Measurements from ENCODE around the gene FUT4. TPM values are rescaled to one million over a fixed set of nuclear protein-coding genes. Genes with fewer than 3 reads are reported as not detected.

The FUT4 gene
- total RNA-seq, 4 donors from 2014 or later = 1.2 to 4.5 (median 2.3) TPM

DNA sequence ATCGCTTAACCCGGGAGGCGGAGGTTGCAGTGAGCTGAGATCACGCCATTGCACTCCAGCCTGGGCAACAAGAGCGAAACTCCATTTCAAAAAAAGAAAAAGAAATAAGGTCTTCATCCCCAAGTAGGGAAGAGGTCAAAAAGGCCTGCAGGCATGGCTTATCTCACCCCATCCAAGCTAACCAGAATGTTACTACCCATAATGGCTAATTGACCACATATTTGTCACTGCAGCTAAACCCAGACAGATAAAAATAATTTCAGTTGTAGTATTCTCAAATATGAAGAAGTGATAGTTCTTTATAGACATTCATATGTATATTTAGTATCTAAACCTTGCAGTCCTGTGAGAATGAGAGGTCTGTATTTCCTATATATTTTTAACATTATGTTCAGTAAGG, 41.3 kb downstream of the FUT4 start:
- no peak for DNase-seq (ENCODE audit: low spot score in 2 of 2)
- WGBS, 2 donors = 96 to 100% methylated on average over 5 of the region's 5 CpGs
- no peak overlapping the region for H3K4me3 ChIP-seq (ENCODE audit: low read depth, poor library complexity, severe bottlenecking)
- intact Hi-C loops (cut with DNase I; ENCODE audit: low total_unique reads) = no loop called here
- TF ChIP-seq, protein P1, sequence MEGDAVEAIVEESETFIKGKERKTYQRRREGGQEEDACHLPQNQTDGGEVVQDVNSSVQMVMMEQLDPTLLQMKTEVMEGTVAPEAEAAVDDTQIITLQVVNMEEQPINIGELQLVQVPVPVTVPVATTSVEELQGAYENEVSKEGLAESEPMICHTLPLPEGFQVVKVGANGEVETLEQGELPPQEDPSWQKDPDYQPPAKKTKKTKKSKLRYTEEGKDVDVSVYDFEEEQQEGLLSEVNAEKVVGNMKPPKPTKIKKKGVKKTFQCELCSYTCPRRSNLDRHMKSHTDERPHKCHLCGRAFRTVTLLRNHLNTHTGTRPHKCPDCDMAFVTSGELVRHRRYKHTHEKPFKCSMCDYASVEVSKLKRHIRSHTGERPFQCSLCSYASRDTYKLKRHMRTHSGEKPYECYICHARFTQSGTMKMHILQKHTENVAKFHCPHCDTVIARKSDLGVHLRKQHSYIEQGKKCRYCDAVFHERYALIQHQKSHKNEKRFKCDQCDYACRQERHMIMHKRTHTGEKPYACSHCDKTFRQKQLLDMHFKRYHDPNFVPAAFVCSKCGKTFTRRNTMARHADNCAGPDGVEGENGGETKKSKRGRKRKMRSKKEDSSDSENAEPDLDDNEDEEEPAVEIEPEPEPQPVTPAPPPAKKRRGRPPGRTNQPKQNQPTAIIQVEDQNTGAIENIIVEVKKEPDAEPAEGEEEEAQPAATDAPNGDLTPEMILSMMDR (IDR thresholded peaks at IDR 0.05) = no peak
- TF ChIP-seq POLR2A (IDR thresholded peaks at IDR 0.05) = no peak

DNA sequence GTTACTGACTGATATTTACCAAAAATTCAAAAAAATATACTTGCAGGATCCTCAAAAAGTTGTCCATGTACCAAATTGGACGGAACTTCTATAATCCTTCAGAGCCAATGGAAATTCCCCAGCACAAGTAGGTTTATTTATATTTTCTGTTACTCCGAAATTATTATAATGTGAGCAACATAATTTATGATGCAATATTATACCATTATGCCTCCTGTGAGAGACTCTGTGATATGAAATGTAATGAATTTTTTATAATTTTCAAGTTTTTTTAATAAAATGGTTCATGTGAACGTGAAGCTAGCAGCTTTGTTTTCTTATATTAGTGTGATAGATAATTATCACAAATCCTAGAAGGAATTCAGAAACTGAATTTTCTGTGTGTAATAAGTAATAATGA, 41.7 kb downstream of the FUT4 start:
- intact Hi-C loops (cut with DNase I; ENCODE audit: low total_unique reads) = no loop called here
- WGBS, 2 donors = 86 to 90% methylated on average over 3 of the region's 3 CpGs
- no peak for DNase-seq (ENCODE audit: low spot score in 2 of 2)
- no peak overlapping the region for H3K4me3 ChIP-seq (ENCODE audit: low read depth, poor library complexity, severe bottlenecking)
- TF ChIP-seq POLR2A (IDR thresholded peaks at IDR 0.05) = no peak
- TF ChIP-seq, protein P1 (IDR thresholded peaks at IDR 0.05) = no peak

DNA sequence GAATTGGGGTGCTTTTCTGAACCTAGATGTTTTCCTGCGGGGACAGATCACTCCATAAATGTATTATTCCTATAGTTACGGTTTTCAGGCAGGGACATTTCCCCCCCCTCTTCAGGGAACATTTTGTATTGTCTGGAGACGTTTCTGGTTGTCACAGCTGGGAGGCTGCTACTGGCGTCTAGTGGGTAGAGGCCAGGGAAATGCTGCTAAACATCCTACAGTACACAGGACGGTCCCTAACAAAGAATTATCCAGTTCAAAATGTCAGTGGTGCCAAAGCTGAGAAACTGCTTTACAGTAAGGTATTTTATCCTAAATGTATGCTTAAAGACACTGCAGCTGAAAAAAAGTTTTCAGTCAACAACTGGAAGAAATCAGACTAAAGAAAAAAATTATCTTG, 42.8 kb downstream of the FUT4 start:
- no peak for TF ChIP-seq POLR2A (IDR thresholded peaks at IDR 0.05)
- TF ChIP-seq, protein P1 (IDR thresholded peaks at IDR 0.05) = no peak
- no peak for DNase-seq (ENCODE audit: low spot score in 2 of 2)
- WGBS, 2 donors = 77 to 90% methylated on average over 5 of the region's 5 CpGs
- intact Hi-C loops (cut with DNase I; ENCODE audit: low total_unique reads) = no loop called here
- no peak overlapping the region for H3K4me3 ChIP-seq (ENCODE audit: low read depth, poor library complexity, severe bottlenecking)

DNA sequence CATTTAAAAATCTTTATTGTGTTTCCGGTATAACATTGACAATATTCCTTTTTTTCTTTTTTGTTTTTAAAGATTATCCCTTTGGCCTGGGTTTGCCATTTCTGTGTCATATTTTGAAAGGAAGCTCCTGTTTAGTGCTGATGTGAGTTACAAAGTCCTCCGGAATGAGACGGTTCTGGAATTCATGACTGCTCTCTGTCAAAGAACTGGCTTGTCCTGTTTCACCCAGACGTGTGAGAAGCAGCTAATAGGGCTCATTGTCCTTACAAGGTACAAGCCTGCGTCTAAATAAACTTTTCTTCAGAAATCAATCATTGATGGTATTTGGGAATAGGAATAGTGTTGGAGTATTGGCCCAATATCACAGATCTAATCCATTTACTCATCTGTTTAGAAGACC, 43.3 kb downstream of the FUT4 start:
- H3K4me3 ChIP-seq (ENCODE audit: low read depth, poor library complexity, severe bottlenecking) = no peak overlapping the region
- no peak for TF ChIP-seq POLR2A (IDR thresholded peaks at IDR 0.05)
- TF ChIP-seq, protein P1 (IDR thresholded peaks at IDR 0.05) = no peak
- intact Hi-C loops (cut with DNase I; ENCODE audit: low total_unique reads) = no loop called here
- 72 to 82% methylated on average over 5 of the region's 5 CpGs for WGBS, 2 donors
- no peak for DNase-seq (ENCODE audit: low spot score in 2 of 2)

DNA sequence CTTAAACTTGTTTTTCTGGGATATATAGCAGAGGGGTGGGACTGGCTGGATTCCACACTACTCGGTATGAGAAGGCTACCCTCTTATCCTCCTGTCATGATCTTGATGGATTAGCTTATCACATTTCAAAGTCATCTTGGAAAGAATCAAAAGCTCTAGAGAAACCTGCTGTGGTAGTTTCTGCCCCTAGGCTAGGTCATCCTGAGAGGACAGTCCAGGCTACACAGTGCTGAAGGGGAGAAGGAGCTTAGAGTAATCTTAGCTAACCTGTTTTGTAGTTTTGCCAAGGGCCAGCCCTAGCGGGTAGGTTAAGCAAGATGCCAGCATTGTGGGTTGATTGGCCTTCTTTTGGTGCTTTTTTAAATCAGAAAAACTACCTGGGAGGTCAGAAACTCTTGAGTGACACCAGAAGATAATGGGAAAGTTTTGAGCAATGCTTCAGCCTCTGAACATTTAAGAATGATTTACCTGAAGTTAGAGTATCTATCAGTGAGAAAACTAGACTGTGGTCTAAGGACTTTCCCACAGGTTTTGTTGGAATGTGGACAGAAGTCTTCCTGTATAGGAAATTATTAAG, 44.7 kb downstream of the FUT4 start:
- WGBS, 2 donors = 56 to 60% methylated on average over 2 of the region's 2 CpGs
- no peak for DNase-seq (ENCODE audit: low spot score in 2 of 2)
- intact Hi-C loops (cut with DNase I; ENCODE audit: low total_unique reads) = no loop called here

More for the DNA sequence above, 44.7 kb downstream of the FUT4 start:
- no peak overlapping the region for H3K4me3 ChIP-seq (ENCODE audit: low read depth, poor library complexity, severe bottlenecking)
- no peak for TF ChIP-seq POLR2A (IDR thresholded peaks at IDR 0.05)
- TF ChIP-seq, protein P1 (IDR thresholded peaks at IDR 0.05) = no peak
